ENCODE measurements around the gene MDFI.

DNA sequence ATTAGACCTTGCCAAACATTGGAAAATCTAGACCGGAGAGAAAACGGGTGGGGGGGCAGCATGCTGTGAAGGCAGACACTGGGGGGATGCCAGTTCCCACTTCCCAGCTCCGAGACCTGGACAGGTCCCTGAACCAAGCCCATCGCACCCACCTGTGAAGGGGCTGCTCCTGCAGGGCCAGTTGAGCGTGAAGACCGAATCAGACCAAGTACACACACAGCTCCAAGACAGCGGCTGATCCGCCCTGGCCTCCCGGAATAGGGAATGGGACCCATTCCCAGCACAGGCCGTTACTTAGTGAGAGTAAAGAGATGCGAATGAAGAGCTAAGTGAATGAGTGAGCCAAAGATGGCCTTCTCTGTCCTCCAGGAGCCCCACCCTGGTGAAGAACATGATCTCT, 41.5 kb upstream of the MDFI start:
- no peak for TF ChIP-seq NFIC (IDR thresholded peaks at IDR 0.05; ENCODE audit: borderline replicate concordance)
- TF ChIP-seq, protein P1, sequence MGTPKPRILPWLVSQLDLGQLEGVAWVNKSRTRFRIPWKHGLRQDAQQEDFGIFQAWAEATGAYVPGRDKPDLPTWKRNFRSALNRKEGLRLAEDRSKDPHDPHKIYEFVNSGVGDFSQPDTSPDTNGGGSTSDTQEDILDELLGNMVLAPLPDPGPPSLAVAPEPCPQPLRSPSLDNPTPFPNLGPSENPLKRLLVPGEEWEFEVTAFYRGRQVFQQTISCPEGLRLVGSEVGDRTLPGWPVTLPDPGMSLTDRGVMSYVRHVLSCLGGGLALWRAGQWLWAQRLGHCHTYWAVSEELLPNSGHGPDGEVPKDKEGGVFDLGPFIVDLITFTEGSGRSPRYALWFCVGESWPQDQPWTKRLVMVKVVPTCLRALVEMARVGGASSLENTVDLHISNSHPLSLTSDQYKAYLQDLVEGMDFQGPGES (IDR thresholded peaks at IDR 0.05; ENCODE audit: low read depth, low read length), result no peak
- TF ChIP-seq FOSL2 (IDR thresholded peaks at IDR 0.05; ENCODE audit: borderline replicate concordance, low read depth), result no peak
- TF ChIP-seq TCF12 (IDR thresholded peaks at IDR 0.05), result no peak
- TF ChIP-seq POLR2AphosphoS5 (IDR thresholded peaks at IDR 0.05; ENCODE audit: low read depth, low read length), result no peak
- TF ChIP-seq, protein P2, sequence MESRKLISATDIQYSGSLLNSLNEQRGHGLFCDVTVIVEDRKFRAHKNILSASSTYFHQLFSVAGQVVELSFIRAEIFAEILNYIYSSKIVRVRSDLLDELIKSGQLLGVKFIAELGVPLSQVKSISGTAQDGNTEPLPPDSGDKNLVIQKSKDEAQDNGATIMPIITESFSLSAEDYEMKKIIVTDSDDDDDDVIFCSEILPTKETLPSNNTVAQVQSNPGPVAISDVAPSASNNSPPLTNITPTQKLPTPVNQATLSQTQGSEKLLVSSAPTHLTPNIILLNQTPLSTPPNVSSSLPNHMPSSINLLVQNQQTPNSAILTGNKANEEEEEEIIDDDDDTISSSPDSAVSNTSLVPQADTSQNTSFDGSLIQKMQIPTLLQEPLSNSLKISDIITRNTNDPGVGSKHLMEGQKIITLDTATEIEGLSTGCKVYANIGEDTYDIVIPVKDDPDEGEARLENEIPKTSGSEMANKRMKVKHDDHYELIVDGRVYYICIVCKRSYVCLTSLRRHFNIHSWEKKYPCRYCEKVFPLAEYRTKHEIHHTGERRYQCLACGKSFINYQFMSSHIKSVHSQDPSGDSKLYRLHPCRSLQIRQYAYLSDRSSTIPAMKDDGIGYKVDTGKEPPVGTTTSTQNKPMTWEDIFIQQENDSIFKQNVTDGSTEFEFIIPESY (IDR thresholded peaks at IDR 0.05; ENCODE audit: borderline replicate concordance, low read depth), result no peak
- TF ChIP-seq, protein P3, sequence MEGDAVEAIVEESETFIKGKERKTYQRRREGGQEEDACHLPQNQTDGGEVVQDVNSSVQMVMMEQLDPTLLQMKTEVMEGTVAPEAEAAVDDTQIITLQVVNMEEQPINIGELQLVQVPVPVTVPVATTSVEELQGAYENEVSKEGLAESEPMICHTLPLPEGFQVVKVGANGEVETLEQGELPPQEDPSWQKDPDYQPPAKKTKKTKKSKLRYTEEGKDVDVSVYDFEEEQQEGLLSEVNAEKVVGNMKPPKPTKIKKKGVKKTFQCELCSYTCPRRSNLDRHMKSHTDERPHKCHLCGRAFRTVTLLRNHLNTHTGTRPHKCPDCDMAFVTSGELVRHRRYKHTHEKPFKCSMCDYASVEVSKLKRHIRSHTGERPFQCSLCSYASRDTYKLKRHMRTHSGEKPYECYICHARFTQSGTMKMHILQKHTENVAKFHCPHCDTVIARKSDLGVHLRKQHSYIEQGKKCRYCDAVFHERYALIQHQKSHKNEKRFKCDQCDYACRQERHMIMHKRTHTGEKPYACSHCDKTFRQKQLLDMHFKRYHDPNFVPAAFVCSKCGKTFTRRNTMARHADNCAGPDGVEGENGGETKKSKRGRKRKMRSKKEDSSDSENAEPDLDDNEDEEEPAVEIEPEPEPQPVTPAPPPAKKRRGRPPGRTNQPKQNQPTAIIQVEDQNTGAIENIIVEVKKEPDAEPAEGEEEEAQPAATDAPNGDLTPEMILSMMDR (IDR thresholded peaks at IDR 0.05), result no peak
- TF ChIP-seq JUND (IDR thresholded peaks at IDR 0.05), result no peak
- no peak for TF ChIP-seq RFX5 (IDR thresholded peaks at IDR 0.05; ENCODE audit: low read length)
- TF ChIP-seq FOXM1 (IDR thresholded peaks at IDR 0.05; ENCODE audit: low read depth), result no peak

All from SK-N-SH (cell line).